Neural crest cell (in vitro differentiated cells): Measurements from ENCODE around the gene PTPN4. TPM values are rescaled to one million over a fixed set of nuclear protein-coding genes. Genes with fewer than 3 reads are reported as not detected.
"Not testable (repeated sequence)": the region's sequence is repeated elsewhere in the genome, so short reads cannot be mapped to it uniquely, and the experiment has no call there.

Source experiments
- DNase-seq: peaks from one replicate; pipeline ENCODE4 v3.0.0; 2021; ENCODE audit warnings: low read depth, mixed read lengths, low spot score
- H3K27ac Mint-ChIP-seq: one replicate; pipeline ENCODE4 v1.8.0; 2021; ENCODE audit warnings: mild to moderate bottlenecking, mixed read lengths; ENCODE audit not compliant: unreplicated experiment
- H3K27me3 Mint-ChIP-seq: 2 replicates; pipeline ENCODE4 v1.8.0; 2021; ENCODE audit warnings: low read depth, mild to moderate bottlenecking, mixed read lengths
- H3K36me3 Mint-ChIP-seq: 2 replicates; pipeline ENCODE4 v1.8.0; 2021; ENCODE audit warnings: low read depth, mild to moderate bottlenecking, mixed read lengths
- H3K4me1 Mint-ChIP-seq: 2 replicates; pipeline ENCODE4 v1.8.0; 2021; ENCODE audit warnings: mixed read lengths
- H3K4me3 Mint-ChIP-seq: one replicate; pipeline ENCODE4 v1.8.0; 2021; ENCODE audit warnings: mild to moderate bottlenecking, mixed read lengths
- H3K9me3 Mint-ChIP-seq: 2 replicates; pipeline ENCODE4 v1.8.0; 2021; ENCODE audit warnings: mixed read lengths
- CTCF ChIP-seq: fragments of 200-600 bp; sonication (generic); conservative IDR thresholded peaks from 2 replicates; pipeline ENCODE4 v1.5.0; 2021; ENCODE audit warnings: antibody characterized with exemption, mild to moderate bottlenecking
- total RNA-seq: library from RNA; stranded (reverse); gene quantifications from 2 replicates; pipeline ENCODE4 v1.2.1, GENCODE V29; 2021

PTPN4 gene
- total RNA-seq, 1 donor from 2014 or later = 39.3 TPM

DNA sequence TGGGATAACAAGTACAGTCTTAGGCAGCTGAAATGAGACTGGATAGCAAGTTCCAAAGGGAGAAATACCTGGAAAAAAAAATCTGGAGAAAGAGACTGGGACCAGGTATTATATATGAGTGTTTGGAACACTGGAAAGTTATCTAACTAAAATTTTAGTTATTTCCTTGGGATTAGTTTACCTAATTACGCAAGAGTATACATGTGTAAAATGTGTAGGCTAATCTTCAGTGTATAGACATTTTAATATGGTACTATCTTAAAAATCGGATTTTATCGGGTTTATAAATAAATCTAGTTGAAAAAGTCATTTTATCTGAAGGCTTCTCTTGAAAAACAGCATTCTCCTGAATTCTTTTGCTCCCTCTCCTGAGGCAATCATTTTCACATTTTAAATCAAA is 257.1 kb downstream of the PTPN4 start:
- Mint-ChIP-seq H3K27ac (no peak overlapping the region), H3K36me3 (peaks cover 25% of the 10 kb centered on the region), H3K9me3 (no peaks in the 10 kb centered on the region), H3K27me3 (no peaks in the 10 kb centered on the region), H3K4me1 (peaks cover 30% of the 10 kb centered on the region), H3K4me3 (peak overlapping the region; percentile 64)
- DNase-seq = no peak
- no peak for TF ChIP-seq CTCF

DNA sequence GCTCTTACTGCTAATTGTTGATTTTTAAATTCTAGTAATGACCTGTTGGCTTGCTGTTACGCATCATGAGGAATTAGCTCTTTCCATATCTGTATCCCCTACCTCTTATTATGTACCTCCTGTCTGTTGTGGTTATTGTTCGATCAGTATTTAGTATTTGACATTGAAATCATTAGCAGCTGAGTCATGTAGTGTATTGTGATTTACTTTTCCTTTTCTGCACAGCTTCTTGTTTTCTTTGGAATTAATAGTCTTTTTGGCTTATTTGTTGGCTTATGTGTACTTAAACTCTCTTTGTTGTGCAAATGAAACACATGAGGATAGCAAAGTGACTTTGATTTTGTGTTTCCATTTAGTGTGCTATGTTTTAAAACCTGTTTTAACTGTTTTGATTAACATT is 257.5 kb downstream of the PTPN4 start:
- Mint-ChIP-seq H3K36me3 (peaks cover 25% of the 10 kb centered on the region), H3K27ac (no peak overlapping the region), H3K9me3 (peaks cover under 1% of the 10 kb centered on the region), H3K4me1 (peaks cover 27% of the 10 kb centered on the region), H3K4me3 (peak overlapping the region; percentile 1), H3K27me3 (no peaks in the 10 kb centered on the region)
- no peak for TF ChIP-seq CTCF
- DNase-seq = no peak

DNA sequence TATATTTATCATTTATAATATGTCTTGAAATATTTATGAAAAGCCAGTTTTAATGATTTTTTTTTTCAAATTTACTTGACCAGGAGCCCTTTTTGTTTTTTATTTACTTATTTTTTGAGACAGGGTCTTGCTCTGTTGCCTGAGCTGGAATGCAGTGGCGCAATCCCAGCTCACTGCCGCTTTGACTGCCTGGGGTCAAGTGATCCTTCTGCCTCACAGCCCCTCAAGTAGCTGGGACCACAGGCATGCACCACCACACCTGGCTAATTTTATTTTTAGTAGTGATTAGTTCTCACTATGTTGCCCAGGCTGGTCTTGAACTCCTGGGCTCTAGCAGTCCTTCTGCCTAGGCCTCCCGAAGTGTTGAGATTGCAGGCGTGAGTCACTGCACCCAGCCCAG is 258.8 kb downstream of the PTPN4 start:
- TF ChIP-seq CTCF = no peak
- no peak overlapping the region for H3K4me3 Mint-ChIP-seq
- no peaks in the 10 kb centered on the region for H3K27me3 Mint-ChIP-seq
- peaks cover 5% of the 10 kb centered on the region for H3K9me3 Mint-ChIP-seq
- H3K27ac Mint-ChIP-seq = no peak overlapping the region
- DNase-seq = no peak
- H3K36me3 Mint-ChIP-seq = peaks cover 38% of the 10 kb centered on the region
- peaks cover 23% of the 10 kb centered on the region for H3K4me1 Mint-ChIP-seq

GRCh38 chr2:120020554-120020953 is 260.8 kb downstream of the PTPN4 start:
- Mint-ChIP-seq H3K36me3 (peaks cover 47% of the 10 kb centered on the region), H3K4me1 (peaks cover 10% of the 10 kb centered on the region), H3K4me3 (no peak overlapping the region), H3K27me3 (no peaks in the 10 kb centered on the region), H3K27ac (no peak overlapping the region), H3K9me3 (peaks cover 14% of the 10 kb centered on the region)
- no peak for DNase-seq
- no peak for TF ChIP-seq CTCF

- Mint-ChIP-seq H3K9me3 (peaks cover 23% of the 10 kb centered on the region), H3K36me3 (peaks cover 52% of the 10 kb centered on the region)
- not testable (repeated sequence) for H3K27me3 Mint-ChIP-seq, DNase-seq, H3K4me1 Mint-ChIP-seq, H3K4me3 Mint-ChIP-seq, H3K27ac Mint-ChIP-seq
Measured at GRCh38 chr2:120022505-120022904, 262.8 kb downstream of the PTPN4 start.

GRCh38 chr2:120026890-120027289 is 267.2 kb downstream of the PTPN4 start:
- peaks cover 23% of the 10 kb centered on the region for H3K9me3 Mint-ChIP-seq
- peak; percentile 53 for TF ChIP-seq CTCF
- no peaks in the 10 kb centered on the region for H3K27me3 Mint-ChIP-seq
- no peaks in the 10 kb centered on the region for H3K4me1 Mint-ChIP-seq
- H3K4me3 Mint-ChIP-seq = no peak overlapping the region
- H3K36me3 Mint-ChIP-seq = peaks cover 44% of the 10 kb centered on the region
- H3K27ac Mint-ChIP-seq = no peak overlapping the region
- DNase-seq = no peak
